H1 (cell line): ENCODE results near the gene MAP4K4. TPM values are rescaled to one million over a fixed set of nuclear protein-coding genes. Genes with fewer than 3 reads are reported as not detected.

Source experiments
- BRCA1 ChIP-seq: IDR thresholded peaks from 2 replicates; pipeline ENCODE4 v1.6.1; 2012; ENCODE audit warnings: low read depth, low read length, improper control_type of control experiment
- CBX8 ChIP-seq: fragments of 300-800, 300-1000 bp; sonication (generic); IDR thresholded peaks from 2 replicates; pipeline ENCODE4 v1.7.1; 2016; ENCODE audit warnings: low read depth, low read length, borderline replicate concordance
- MAFK ChIP-seq: IDR thresholded peaks from 2 replicates; pipeline ENCODE4 v1.6.1; 2012; ENCODE audit warnings: low read depth, mild to moderate bottlenecking, improper control_type of control experiment, low read length
- polyA plus RNA-seq, 7 experiments: library from polyadenylated mRNA; depleted of rRNA in 3 of 7; stranded (reverse) in 5 of 7; unstranded in 2 of 7; fragments of >200 nt in 5 of 7; fragments of 200-250 nt in 2 of 7; gene quantifications; 1 replicate in 5 of 7; 2 replicates in 1 of 7; 4 replicates in 1 of 7; pipeline versions ENCODE4 v1.2.1 to v1.2.3, GENCODE V29; 2011 to 2013; ENCODE audit warnings: missing spikeins in 2 of 7, mixed read lengths in 2 of 7
- total RNA-seq: library from RNA; stranded (reverse); fragmentation: NEBNext Ultra II Directional; extraction: Animal tissue kit (Norgen Biotek cat#: 25700); gene quantifications from 2 replicates; pipeline ENCODE4 v1.2.1, GENCODE V29; 2021
- TF ChIP-seq, protein P1 (sequence below), 3 experiments: IDR thresholded peaks; 1 replicate in 2 of 3; 2 replicates in 1 of 3; pipeline versions ENCODE4 v1.5.1 to v1.6.1; 2011; ENCODE audit warnings: low read length in 3 of 3, mild to moderate bottlenecking in 3 of 3, inconsistent platforms in 2 of 3, low read depth in 1 of 3, moderate library complexity in 1 of 3; ENCODE audit not compliant: insufficient read depth in 1 of 3; ENCODE audit errors: control extremely low read depth in 1 of 3

MAP4K4 gene
- total and polyA plus RNA-seq, 2 of the 8 experiments (the other 6 are each of a cell fraction or from before 2014, with no cell fraction given): 53.2 to 138 TPM

GRCh38 chr2:101750688-101751087 lies 53.2 kb downstream of the MAP4K4 start (continued):
- TF ChIP-seq, protein P1, sequence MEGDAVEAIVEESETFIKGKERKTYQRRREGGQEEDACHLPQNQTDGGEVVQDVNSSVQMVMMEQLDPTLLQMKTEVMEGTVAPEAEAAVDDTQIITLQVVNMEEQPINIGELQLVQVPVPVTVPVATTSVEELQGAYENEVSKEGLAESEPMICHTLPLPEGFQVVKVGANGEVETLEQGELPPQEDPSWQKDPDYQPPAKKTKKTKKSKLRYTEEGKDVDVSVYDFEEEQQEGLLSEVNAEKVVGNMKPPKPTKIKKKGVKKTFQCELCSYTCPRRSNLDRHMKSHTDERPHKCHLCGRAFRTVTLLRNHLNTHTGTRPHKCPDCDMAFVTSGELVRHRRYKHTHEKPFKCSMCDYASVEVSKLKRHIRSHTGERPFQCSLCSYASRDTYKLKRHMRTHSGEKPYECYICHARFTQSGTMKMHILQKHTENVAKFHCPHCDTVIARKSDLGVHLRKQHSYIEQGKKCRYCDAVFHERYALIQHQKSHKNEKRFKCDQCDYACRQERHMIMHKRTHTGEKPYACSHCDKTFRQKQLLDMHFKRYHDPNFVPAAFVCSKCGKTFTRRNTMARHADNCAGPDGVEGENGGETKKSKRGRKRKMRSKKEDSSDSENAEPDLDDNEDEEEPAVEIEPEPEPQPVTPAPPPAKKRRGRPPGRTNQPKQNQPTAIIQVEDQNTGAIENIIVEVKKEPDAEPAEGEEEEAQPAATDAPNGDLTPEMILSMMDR (IDR thresholded peaks at IDR 0.05; ENCODE audit: control extremely low read depth in 1 of 3, insufficient read depth in 1 of 3, low read depth in 1 of 3, low read length in 3 of 3): no peak
- no peak for TF ChIP-seq MAFK
- no peak for TF ChIP-seq BRCA1
- TF ChIP-seq CBX8: no peak
